Activated T-helper 2 cell treated with anti-CD3 and anti-CD28 coated beads, Interferon-gamma antibody, Interleukin-2, Interleukin-4, amounts not matched to agents 10 μg/mL and 5 μg/mL and 100 μg/mL, durations not matched to agents 14 hours and 24 hours and 36 hours (primary cell): ENCODE data around the gene KCNMB3. TPM values are rescaled to one million over a fixed set of nuclear protein-coding genes. Genes with fewer than 3 reads are reported as not detected.

Experiments used
- DNase-seq: peaks from one replicate; pipeline ENCODE4 v3.0.0; 2021; ENCODE audit warnings: low spot score
- H3K27ac Mint-ChIP-seq: one replicate; pipeline ENCODE4 v1.8.0; 2021; ENCODE audit warnings: mixed read lengths
- H3K27me3 Mint-ChIP-seq: one replicate; pipeline ENCODE4 v1.8.0; 2021; ENCODE audit warnings: low read depth, mixed read lengths
- H3K36me3 Mint-ChIP-seq: one replicate; pipeline ENCODE4 v1.8.0; 2021; ENCODE audit warnings: low read depth, mixed read lengths
- H3K4me1 Mint-ChIP-seq: one replicate; pipeline ENCODE4 v1.8.0; 2021; ENCODE audit warnings: low read depth, mixed read lengths
- H3K4me3 Mint-ChIP-seq: one replicate; pipeline ENCODE4 v1.8.0; 2021; ENCODE audit warnings: low read depth, mild to moderate bottlenecking, moderate library complexity, mixed read lengths
- H3K9me3 Mint-ChIP-seq: one replicate; pipeline ENCODE4 v1.8.0; 2021; ENCODE audit warnings: mixed read lengths
- intact Hi-C: fragments of 100-400 bp; cut with micrococcal nuclease; formaldehyde crosslinking; loops from one replicate; pipeline ENCODE4 v1.15.1; 2023
- total RNA-seq: library from RNA; stranded (reverse); gene quantifications from 2 replicates; pipeline ENCODE4 v1.2.3, GENCODE V29; 2022

KCNMB3 gene
- total RNA-seq = 0.28 and 0.52 TPM in 2 replicates

DNA sequence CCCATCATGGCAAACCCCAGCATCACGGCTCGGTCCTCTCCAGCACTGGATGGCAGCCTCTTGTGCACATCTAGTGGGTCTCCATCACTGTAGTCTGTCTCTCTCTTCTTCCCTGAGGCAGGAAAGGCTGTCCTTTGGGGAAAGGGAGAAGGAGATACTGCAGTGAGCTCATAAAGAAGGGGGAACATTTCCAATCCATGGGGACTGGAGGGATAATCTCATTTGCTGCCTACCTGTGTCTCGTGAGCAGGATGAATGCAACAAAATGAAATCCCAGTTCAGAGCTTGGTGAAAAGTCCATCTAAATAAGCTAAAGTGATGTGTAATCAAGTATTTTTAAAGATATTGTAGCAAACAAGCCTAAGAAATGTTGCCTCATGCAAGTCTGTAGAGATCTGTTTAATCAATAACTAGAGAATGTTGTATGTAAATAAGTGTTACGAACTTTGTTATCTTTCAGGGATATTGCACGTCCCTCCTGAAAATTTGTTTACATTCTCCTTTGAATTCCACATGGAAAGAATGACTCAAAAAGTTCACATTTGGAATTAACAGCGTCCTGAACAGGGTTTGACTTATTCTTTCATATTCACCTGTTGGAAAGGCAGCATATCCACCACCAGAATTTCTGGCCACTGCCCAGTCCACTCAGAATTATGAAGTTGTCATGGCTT is at the start of gene KCNMB3:
Gene KCNMB3 (minus strand): TSS at position 312 of the 674 bp plus-strand sequence. CDS start 124 bp downstream, at position 188.
- H3K9me3 Mint-ChIP-seq = no peaks in the 10 kb centered on the region
- no peak within 1 kb of the TSS for H3K4me3 Mint-ChIP-seq

GRCh38 chr3:179299999-179300613 is 49.2 kb upstream of the KCNMB3 start:
- Mint-ChIP-seq H3K27me3 (peaks cover 22% of the 10 kb centered on the region), H3K4me3 (no peak overlapping the region), H3K36me3 (no peaks in the 10 kb centered on the region), H3K9me3 (no peaks in the 10 kb centered on the region), H3K4me1 (no peaks in the 10 kb centered on the region), H3K27ac (no peak overlapping the region)
- intact Hi-C loops = no loop called here
- DNase-seq = no peak

More for the DNA sequence above, at the start of gene KCNMB3:
- intact Hi-C loops = no loop called here
- no peak for DNase-seq
- no peaks in the 10 kb centered on the region for H3K36me3 Mint-ChIP-seq
- H3K27ac Mint-ChIP-seq = no peak within 1 kb of the TSS
- peaks cover 3% of the 10 kb centered on the region for H3K27me3 Mint-ChIP-seq
- H3K4me1 Mint-ChIP-seq = no peaks in the 10 kb centered on the region

DNA sequence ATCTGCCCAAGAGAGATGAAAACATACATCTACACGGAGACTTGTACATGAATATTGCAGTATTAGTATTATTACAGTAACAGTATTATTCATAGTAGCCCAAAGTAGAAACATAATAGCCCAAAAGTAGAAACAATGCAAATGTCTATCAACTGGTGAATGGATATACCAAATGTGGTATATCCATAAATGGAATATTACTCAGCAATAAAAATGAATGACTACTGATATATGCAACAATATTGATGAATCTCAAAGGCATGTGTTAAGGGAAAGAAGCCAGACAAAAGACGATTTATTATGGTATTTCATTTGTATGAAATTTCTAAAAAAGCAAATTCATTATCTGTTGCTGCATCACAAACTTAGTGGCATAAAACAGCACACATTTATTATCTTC is 48.4 kb upstream of the KCNMB3 start:
- no peak for DNase-seq
- Mint-ChIP-seq H3K4me1 (no peaks in the 10 kb centered on the region), H3K4me3 (no peak overlapping the region), H3K36me3 (no peaks in the 10 kb centered on the region), H3K9me3 (no peaks in the 10 kb centered on the region), H3K27me3 (peaks cover 22% of the 10 kb centered on the region), H3K27ac (no peak overlapping the region)
- intact Hi-C loops = no loop called here

- intact Hi-C loops = no loop called here
- peaks cover 24% of the 10 kb centered on the region for H3K27me3 Mint-ChIP-seq
- no peak overlapping the region for H3K4me3 Mint-ChIP-seq
- no peaks in the 10 kb centered on the region for H3K36me3 Mint-ChIP-seq
- DNase-seq = no peak
- no peak overlapping the region for H3K27ac Mint-ChIP-seq
- no peaks in the 10 kb centered on the region for H3K9me3 Mint-ChIP-seq
- no peaks in the 10 kb centered on the region for H3K4me1 Mint-ChIP-seq
Measured at GRCh38 chr3:179297971-179298725, 47.2 kb upstream of the KCNMB3 start.

DNA sequence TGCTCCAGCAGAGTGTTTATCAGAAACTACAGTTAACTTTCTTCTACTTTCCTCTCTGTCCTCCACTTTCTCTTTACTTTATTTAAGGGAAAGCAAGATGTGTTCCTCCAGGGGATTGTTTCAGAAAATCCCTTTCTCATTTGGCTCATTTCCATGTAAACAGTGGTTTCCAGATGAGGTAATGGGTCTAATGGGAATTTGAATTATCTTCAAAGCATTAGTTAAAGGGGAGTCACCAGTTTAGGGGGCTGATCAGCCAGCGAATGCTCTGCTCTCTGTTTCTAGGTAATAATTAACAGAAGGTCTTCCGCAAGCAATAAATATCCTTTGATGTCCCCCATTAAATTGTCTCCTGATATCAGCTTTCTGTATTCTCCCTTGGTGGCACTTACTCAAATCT is 41.5 kb upstream of the KCNMB3 start:
- DNase-seq = no peak
- Mint-ChIP-seq H3K9me3 (no peaks in the 10 kb centered on the region), H3K36me3 (no peaks in the 10 kb centered on the region), H3K4me1 (no peaks in the 10 kb centered on the region), H3K27ac (no peak overlapping the region), H3K27me3 (peaks cover 26% of the 10 kb centered on the region), H3K4me3 (no peak overlapping the region)
- intact Hi-C loops = no loop called here

GRCh38 chr3:179289295-179289694 is 38.4 kb upstream of the KCNMB3 start:
- H3K27ac Mint-ChIP-seq = no peak overlapping the region
- no peaks in the 10 kb centered on the region for H3K36me3 Mint-ChIP-seq
- H3K9me3 Mint-ChIP-seq = no peaks in the 10 kb centered on the region
- intact Hi-C loops = no loop called here
- no peak overlapping the region for H3K4me3 Mint-ChIP-seq
- peaks cover 20% of the 10 kb centered on the region for H3K27me3 Mint-ChIP-seq
- H3K4me1 Mint-ChIP-seq = no peaks in the 10 kb centered on the region
- DNase-seq = no peak

- no peak overlapping the region for H3K27ac Mint-ChIP-seq
- H3K27me3 Mint-ChIP-seq = peaks cover 23% of the 10 kb centered on the region
- H3K4me1 Mint-ChIP-seq = no peaks in the 10 kb centered on the region
- intact Hi-C loops = no loop called here
- DNase-seq = no peak
- no peak overlapping the region for H3K4me3 Mint-ChIP-seq
- no peaks in the 10 kb centered on the region for H3K9me3 Mint-ChIP-seq
- no peaks in the 10 kb centered on the region for H3K36me3 Mint-ChIP-seq
Measured at GRCh38 chr3:179288845-179289244, 37.9 kb upstream of the KCNMB3 start.

DNA sequence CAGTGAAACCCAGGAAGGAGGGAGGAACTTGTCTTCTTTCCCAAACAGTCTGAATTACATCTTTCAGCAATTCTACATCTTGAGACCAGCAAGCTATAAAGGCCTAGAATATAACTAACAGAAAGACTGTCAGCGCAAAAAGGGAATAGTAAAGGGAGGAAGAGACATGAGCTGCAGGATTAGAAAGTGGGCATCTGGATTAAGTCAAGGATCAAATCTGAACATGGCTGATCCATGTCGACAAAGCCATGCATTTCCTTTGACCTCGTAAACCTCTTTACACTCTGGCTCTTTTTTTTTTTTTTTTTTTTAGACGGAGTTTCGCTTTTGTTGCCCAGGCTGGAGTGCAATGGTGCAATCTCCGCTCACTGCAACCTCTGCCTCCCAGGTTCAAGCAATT is 35.4 kb upstream of the KCNMB3 start:
- no peak for DNase-seq
- H3K27me3 Mint-ChIP-seq = peaks cover 29% of the 10 kb centered on the region
- no peaks in the 10 kb centered on the region for H3K36me3 Mint-ChIP-seq
- no peak overlapping the region for H3K4me3 Mint-ChIP-seq
- intact Hi-C loops = no loop called here
- no peaks in the 10 kb centered on the region for H3K9me3 Mint-ChIP-seq
- H3K4me1 Mint-ChIP-seq = no peaks in the 10 kb centered on the region
- no peak overlapping the region for H3K27ac Mint-ChIP-seq

DNA sequence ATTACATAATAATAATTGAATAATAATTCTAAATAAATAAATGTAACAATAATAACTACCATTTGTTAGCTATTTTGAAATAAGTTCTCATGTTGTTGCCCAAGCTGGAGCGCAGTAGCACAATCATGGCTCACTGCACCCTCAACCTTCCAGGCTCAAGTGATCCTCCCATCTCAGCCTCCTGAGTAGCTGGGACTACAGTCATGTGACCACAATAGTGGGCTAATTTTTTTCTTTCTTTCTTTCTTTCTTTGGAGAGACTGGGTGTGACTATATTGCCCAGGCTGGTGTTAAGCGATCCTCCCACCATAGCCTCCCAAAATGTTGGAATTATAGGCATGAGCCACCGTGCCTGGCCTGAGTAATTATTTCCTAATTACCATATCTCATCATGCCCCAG is 30.9 kb upstream of the KCNMB3 start:
- intact Hi-C loops = no loop called here

GRCh38 chr3:179279837-179280236 is 28.9 kb upstream of the KCNMB3 start:
- H3K27me3 Mint-ChIP-seq = peaks cover 39% of the 10 kb centered on the region
- no peak overlapping the region for H3K4me3 Mint-ChIP-seq
- H3K4me1 Mint-ChIP-seq = no peaks in the 10 kb centered on the region
- no peaks in the 10 kb centered on the region for H3K9me3 Mint-ChIP-seq
- no peak overlapping the region for H3K27ac Mint-ChIP-seq
- intact Hi-C loops = no loop called here
- no peak for DNase-seq
- H3K36me3 Mint-ChIP-seq = no peaks in the 10 kb centered on the region

More for the DNA sequence above, 30.9 kb upstream of the KCNMB3 start:
- no peaks in the 10 kb centered on the region for H3K4me1 Mint-ChIP-seq
- no peaks in the 10 kb centered on the region for H3K9me3 Mint-ChIP-seq
- no peaks in the 10 kb centered on the region for H3K36me3 Mint-ChIP-seq
- H3K4me3 Mint-ChIP-seq = no peak overlapping the region
- DNase-seq = no peak
- H3K27me3 Mint-ChIP-seq = peaks cover 43% of the 10 kb centered on the region
- no peak overlapping the region for H3K27ac Mint-ChIP-seq

- no peak overlapping the region for H3K4me3 Mint-ChIP-seq
- H3K27ac Mint-ChIP-seq = no peak overlapping the region
- no peak for DNase-seq
- intact Hi-C loops = no loop called here
- no peaks in the 10 kb centered on the region for H3K9me3 Mint-ChIP-seq
- H3K4me1 Mint-ChIP-seq = no peaks in the 10 kb centered on the region
- peaks cover 34% of the 10 kb centered on the region for H3K27me3 Mint-ChIP-seq
- H3K36me3 Mint-ChIP-seq = no peaks in the 10 kb centered on the region
Measured at GRCh38 chr3:179278932-179279693, 28.2 kb upstream of the KCNMB3 start.

DNA sequence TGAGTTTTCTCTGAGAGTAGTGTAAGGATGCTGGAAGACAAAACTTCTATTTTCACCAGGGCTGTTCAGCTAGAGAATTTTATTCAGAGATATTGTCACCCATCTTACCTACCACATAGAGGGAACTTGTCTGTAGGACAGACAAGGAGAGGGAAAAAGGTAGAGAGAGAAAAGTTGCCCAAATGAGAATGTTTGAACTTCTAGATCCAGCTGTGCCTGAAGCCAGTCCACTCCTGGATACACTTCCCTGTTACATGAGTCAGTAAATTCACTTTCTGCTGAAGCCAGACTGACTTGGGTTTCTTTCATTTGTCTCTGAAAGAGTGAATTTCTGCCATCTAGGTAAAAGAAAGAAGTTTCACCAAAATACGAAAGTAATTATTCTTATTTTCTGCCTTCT is 27.2 kb upstream of the KCNMB3 start:
- H3K36me3 Mint-ChIP-seq = no peaks in the 10 kb centered on the region
- no peak overlapping the region for H3K27ac Mint-ChIP-seq
- no peaks in the 10 kb centered on the region for H3K4me1 Mint-ChIP-seq
- intact Hi-C loops = no loop called here
- peaks cover 26% of the 10 kb centered on the region for H3K27me3 Mint-ChIP-seq
- H3K4me3 Mint-ChIP-seq = no peak overlapping the region
- no peak for DNase-seq
- H3K9me3 Mint-ChIP-seq = no peaks in the 10 kb centered on the region
